GM12891 (cell line): ENCODE data around the gene SERINC2. TPM values are rescaled to one million over a fixed set of nuclear protein-coding genes. Genes with fewer than 3 reads are reported as not detected.

Experiments used
- DNase-seq: peaks from one replicate; pipeline ENCODE4 v3.0.0; 2011; ENCODE audit warnings: low spot score; ENCODE audit not compliant: insufficient read length
- FAIRE-seq: peaks from 2 replicates; lab custom pipeline; 2011; peaks lifted over from hg19 to GRCh38; lab: Jason Lieb, UNC
- PAX5 ChIP-seq: IDR thresholded peaks from 2 replicates; pipeline ENCODE4 v1.6.1; 2011; ENCODE audit warnings: low read length, moderate library complexity, mild to moderate bottlenecking; ENCODE audit not compliant: insufficient read depth, severe bottlenecking
- POLR2A ChIP-seq: IDR thresholded peaks from 2 replicates; pipeline ENCODE4 v1.6.1; 2011; ENCODE audit warnings: low read depth, low read length, control low read depth
- POLR2AphosphoS5 ChIP-seq: IDR thresholded peaks from 2 replicates; pipeline ENCODE4 v1.6.1; 2011; ENCODE audit warnings: low read depth, low read length, control low read depth
- POU2F2 ChIP-seq: IDR thresholded peaks from 2 replicates; pipeline ENCODE4 v1.6.1; 2011; ENCODE audit warnings: low read depth, mild to moderate bottlenecking, control low read depth, low read length, moderate library complexity
- SPI1 ChIP-seq: IDR thresholded peaks from 2 replicates; pipeline ENCODE4 v1.6.1; 2011; ENCODE audit warnings: low read depth, low read length, control low read depth
- TAF1 ChIP-seq: IDR thresholded peaks from 2 replicates; pipeline ENCODE4 v1.6.1; 2011; ENCODE audit warnings: low read depth, low read length, control low read depth
- polyA plus RNA-seq: library from polyadenylated mRNA; unstranded; fragments of >200 nt; gene quantifications from one replicate; pipeline ENCODE4 v1.2.1, GENCODE V29; 2012; ENCODE audit warnings: low read depth, missing spikeins, inconsistent platforms; ENCODE audit not compliant: missing spikeins

SERINC2 gene
- 0.68 TPM for polyA plus RNA-seq

- DNase-seq (peak; percentile 76), FAIRE-seq (no peak)
- TF ChIP-seq POLR2A, result no peak
- TF ChIP-seq SPI1, result no peak
- no peak for TF ChIP-seq TAF1
These were observed at the start of gene SERINC2 for GRCh38 chr1:31412732-31413404. SERINC2 (plus strand) TSS chr1:31413213; CDS start chr1:31413266, 53 bp downstream.

- no peak for FAIRE-seq
These were observed 48.3 kb upstream of the SERINC2 start for GRCh38 chr1:31364561-31365250.

GRCh38 chr1:31366796-31367195, 46.2 kb upstream of the SERINC2 start:
- TF ChIP-seq POLR2AphosphoS5 (no peak), POLR2A (no peak), SPI1 (no peak), POU2F2 (no peak), PAX5 (no peak), TAF1 (no peak)
- DNase-seq, result no peak

More at GRCh38 chr1:31364561-31365250, 48.3 kb upstream of the SERINC2 start:
- TF ChIP-seq POU2F2 (no peak), SPI1 (no peak)
- DNase-seq, result no peak

GRCh38 chr1:31368611-31369107, 44.4 kb upstream of the SERINC2 start:
- TF ChIP-seq TAF1 (no peak), PAX5 (no peak), SPI1 (no peak), POLR2AphosphoS5 (no peak), POU2F2 (no peak), POLR2A (no peak)
- DNase-seq (no peak), FAIRE-seq (no peak)

More at GRCh38 chr1:31366796-31367195, 46.2 kb upstream of the SERINC2 start:
- no peak for FAIRE-seq

DNA sequence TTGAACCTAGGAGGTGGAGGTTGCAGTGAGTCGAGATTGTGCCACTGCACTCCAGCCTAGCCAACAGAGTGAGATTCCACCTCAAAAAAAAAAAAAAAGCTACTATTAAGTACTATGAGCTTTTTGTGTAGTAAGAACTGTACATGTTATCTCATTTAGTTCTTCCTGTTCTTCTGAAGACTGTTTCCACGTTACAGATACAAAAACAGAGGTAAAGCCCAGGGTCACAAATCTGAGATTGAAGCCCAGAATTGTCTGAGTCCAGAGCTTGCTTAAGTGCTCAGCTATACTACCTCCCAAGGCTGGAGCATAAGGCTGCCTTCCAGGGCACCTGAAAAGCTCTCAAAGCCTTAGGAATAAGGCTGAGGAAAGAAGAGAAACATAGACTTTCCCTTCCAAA, 43.0 kb upstream of the SERINC2 start:
- FAIRE-seq, result no peak
- TF ChIP-seq POLR2A, result no peak
- no peak for TF ChIP-seq SPI1
- TF ChIP-seq PAX5, result no peak
- no peak for DNase-seq

DNA sequence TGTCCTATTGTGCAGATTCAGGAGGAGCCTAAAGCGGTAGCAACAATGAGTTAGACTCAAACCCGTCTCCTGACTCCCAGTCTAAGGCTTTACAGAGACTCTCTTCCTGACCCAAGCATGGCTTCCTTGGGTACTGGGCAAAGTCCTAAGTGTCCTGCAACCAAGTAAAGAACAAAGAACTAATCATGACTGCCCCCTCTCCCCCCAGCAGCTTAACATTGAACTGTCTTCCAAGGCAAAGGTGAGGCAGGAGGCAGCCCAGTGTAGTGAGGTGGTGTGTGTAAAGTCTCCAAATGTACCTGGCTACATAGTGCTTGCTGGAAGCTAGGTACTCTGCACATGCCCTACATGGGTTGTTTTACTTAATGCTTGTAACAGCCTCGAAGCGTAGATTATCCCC, 42.4 kb upstream of the SERINC2 start:
- no peak for DNase-seq
- FAIRE-seq, result no peak
- TF ChIP-seq POLR2A (no peak), POU2F2 (no peak), SPI1 (no peak), POLR2AphosphoS5 (no peak), PAX5 (no peak), TAF1 (no peak)

DNA sequence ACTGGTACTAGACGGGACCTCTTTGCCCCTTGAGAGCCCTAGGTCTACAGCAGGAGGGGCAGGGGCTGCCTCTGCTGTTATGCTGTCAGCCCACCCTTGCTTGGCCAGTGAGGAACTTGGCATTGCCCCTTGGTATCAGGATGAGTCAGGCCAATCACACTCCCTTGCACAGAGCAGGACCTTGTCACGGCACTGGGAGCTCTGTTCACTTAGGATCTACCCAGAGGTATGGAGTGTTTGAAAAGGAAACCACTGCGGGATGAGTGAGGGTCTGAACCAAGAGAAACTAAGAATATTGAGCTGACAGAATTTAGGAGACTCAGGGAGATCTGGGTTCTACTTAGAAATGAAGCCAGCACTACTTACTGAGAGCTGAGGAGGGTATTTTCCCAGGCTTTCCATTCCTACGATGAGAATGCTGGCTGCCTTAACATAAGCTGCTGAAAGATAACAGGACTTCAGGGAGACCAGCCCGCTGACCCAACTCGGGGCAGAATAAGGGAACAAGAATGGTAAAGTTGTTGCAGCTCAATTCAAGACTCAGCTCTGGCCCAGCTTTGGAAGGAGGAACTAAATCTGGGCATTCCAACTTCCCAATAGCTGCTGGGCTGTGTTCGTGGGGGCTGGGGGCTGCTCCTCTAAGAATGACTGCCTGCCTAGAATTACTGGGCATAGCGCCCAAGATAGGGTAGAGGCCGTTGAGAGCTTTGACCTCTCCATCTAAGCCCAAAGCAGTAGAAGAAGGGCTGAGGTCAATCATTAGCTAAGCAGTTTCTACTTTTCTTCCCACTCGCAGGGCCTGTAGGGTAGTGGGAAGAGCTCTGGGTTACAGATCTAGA, 41.7 kb upstream of the SERINC2 start:
- DNase-seq (no peak), FAIRE-seq (no peak)
- no peak for TF ChIP-seq POLR2AphosphoS5
- TF ChIP-seq POLR2A, result no peak
- no peak for TF ChIP-seq PAX5
- TF ChIP-seq SPI1, result no peak
- TF ChIP-seq POU2F2, result no peak

DNA sequence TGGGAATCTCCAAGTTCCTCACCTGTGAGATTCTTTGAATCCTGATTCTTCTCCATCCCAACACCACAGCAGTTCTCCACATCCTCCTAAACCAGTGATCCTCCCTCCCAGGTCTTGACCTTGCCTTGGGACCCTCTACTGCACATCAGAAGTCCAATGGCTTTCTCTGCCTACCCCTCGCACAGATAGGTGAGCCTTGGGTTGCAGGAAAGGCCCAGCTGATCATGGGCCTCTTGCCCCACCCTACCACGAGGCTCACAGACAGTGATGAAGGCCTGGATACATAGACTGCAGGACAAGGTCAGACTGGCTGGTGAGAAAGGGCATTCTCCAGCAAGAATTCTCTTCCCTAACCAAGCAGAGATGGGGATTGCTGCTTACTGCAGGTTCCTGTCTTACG, 41.0 kb upstream of the SERINC2 start:
- DNase-seq, result no peak
- no peak for FAIRE-seq
- no peak for TF ChIP-seq TAF1
- TF ChIP-seq POLR2A, result no peak
- no peak for TF ChIP-seq POLR2AphosphoS5
- TF ChIP-seq POU2F2, result no peak
- no peak for TF ChIP-seq PAX5
- TF ChIP-seq SPI1, result no peak

GRCh38 chr1:31372751-31373055, 40.3 kb upstream of the SERINC2 start:
- DNase-seq (no peak), FAIRE-seq (no peak)
- TF ChIP-seq SPI1 (no peak), POLR2AphosphoS5 (no peak), POLR2A (no peak), POU2F2 (no peak)
